HG03571 (cell line): ENCODE results near the gene UNC119B.

Experiments used
- ATAC-seq: cut with Tn5 transposase; IDR thresholded peaks from one replicate; pipeline ENCODE4 v1.9.1; 2021; ENCODE audit not compliant: unreplicated experiment

Gene UNC119B

DNA sequence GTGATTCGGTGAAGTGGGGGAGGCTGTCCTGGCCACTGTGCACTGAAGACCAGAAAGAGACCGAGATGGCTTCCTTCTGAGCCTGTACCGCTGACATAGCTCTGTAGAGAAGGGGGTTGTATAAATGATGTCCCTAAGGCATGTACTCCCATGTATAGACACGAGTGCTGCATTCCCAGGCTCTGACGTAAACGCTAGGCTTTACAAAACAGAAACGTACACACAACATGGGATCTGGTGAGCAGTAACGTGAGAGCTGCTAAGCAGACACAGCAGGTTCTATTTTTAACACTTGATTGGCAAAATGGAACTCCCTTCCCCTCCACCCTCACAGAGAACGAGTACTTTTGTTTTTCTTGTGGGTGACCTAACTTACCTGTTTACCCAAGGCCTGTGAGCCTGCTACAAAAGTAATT, 51.3 kb downstream of the UNC119B start:
- ATAC-seq = no peak

DNA sequence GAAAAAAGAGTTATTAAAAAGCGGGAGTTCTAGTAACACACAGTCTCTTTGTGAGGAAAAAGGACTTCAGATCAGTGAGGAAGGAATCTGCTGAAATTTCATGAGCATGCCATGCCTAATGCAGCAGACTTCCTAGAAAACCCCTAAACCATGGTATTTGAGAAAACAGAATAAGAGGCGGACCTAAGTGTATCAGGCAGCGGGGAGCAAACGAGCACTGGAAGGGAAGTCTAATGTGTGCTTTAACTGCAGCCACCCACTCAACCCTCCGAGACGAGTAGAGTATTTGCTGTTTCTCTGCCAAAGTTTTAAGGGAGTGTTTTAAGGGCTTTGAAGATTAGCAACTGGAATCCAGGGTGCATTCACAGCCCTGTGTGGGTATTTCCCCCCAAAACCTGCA, 51.8 kb downstream of the UNC119B start:
- no peak for ATAC-seq

DNA sequence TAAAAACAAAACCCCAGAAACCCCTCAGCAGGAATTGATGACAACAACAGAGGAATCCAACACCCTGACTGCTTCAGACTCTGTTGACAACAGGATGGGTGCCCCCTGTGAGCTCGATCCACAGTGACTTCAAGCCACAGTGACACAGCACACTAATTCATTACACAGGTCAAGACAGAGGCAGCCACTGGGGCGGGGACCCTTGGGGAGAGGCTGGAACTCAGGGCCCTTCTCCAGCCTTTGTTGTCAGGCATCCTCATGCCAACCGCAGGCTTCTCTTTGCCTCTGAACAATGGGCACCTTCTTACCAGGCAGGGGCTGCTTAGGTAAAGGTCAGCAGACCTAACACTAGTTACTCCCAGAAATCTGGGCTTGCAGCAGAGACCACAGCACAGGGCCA, 53.0 kb downstream of the UNC119B start:
- no peak for ATAC-seq

DNA sequence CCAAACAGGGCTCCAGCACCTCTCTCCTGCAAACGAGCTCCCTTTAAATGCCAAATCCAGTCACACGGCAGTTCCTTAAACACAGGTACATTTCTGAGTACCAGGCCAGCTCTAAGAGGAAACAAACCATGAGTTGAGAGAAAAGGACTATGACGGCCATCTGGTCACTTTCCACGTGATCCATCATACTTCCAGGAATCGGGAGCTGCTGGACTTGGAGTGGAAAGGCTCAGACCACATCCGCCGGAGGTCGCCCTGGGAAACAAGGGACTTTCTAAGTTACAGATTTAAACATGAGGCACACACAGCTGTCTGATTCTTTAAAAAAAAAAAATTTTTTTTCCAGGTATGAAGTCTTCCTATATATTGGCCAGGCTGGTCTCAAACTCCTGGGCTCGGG, 54.6 kb downstream of the UNC119B start:
- ATAC-seq = no peak

DNA sequence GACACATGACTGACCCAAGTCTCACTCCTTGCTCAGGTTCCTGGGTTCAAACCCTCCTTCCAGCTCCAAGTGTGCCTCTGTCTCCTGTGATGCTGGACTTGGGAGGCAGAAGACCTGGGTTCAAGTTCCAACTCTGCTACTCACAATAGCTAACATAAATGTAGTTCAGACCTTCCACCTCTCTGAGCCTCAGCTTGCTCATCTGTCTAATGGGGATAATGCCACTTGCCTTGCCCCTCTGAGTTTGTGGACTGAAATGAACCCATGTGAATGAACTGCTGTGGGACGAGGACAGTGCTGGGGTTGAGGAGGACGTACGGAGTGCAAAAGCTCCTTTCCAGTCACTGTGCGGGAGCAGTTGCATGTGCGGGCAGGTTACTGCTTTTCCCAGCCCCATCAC, 56.3 kb downstream of the UNC119B start:
- no peak for ATAC-seq

DNA sequence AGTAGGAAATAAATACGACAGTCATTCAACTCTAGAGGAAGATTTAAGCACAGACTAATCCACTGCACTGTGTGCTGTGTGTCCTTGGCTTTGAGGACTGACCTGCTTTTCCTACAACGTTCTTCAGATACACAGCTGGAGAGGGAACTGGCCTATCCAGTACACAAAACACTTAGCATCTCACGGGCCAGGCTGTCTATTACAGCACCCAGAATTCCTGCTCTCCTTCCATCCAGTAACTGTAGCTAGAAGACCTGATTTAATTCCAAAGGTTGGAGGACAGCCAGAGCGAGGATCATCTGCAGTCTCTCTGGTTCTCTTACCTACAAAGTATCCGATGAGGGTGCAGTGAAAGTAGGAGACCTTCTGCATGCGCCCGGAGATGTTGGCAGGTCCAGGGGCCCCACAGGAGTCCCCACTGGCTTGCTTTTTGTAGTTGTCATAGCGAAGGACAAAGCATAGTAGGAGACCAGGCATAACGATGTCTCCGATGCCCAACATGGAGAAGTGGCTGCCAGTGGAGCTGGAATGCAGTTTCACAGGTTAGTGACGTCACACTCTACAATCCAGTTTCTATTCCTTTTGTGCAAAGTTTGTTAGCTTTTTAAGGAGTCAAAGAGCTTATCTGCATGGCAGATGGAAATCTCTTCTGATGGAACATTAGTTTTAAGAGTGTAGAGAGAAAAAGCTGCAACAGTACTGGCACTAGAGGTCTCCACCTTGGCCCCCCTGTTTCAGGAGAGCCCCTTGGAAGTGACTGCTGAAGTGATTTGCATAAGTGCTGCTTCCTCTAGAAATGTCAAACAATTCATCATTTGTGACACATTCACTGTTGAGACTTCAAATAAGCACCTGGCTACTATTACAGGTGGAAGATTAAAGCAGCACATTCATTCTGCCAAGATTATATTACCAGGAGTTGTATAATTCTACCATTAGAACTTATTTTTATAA, 57.1 kb downstream of the UNC119B start:
- no peak for ATAC-seq

DNA sequence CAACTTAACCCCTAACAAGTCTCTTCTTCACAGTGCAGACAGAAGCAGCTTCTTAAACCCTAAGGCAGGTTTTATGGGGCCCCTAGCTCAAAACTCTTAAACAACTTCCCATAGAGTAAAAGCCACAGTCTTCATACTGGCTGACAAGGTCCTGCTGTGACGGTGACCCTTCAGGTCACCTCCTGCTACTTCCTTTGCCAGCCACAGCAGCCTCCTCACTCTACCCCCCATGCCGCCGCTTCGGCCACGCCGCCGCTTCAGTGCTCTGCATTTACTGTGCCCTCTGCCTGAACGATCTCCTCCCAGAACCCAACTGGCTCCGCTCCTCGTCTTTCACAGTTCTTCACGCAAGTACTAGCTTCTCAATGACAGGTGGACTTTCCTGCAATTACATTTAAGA, 60.8 kb downstream of the UNC119B start:
- ATAC-seq = no peak
